Sigmoid colon (tissue), 4 donors: Measurements from ENCODE around the gene COL4A1.

Experiments
- EP300 ChIP-seq, 4 donors: sonication (generic); formaldehyde crosslinking; IDR thresholded peaks; one replicate each; pipeline ENCODE4 v1.6.1; 2017; ENCODE audit warnings: antibody characterized with exemption in 4 of 4
- POLR2A ChIP-seq, 2 donors: fragments of 450-650 bp; IDR thresholded peaks; one replicate each; pipeline ENCODE4 v1.6.1; 2016; ENCODE audit warnings: antibody characterized with exemption in 2 of 2, mild to moderate bottlenecking in 2 of 2, moderate library complexity in 2 of 2
- POLR2AphosphoS5 ChIP-seq, 4 donors: sonication (generic); formaldehyde crosslinking; IDR thresholded peaks; one replicate each; pipeline ENCODE4 v1.6.1; 2017; ENCODE audit warnings: antibody characterized with exemption in 4 of 4
- TF ChIP-seq, protein P1 (sequence below), 4 experiments: fragments of 450-650 bp in 3 of 4; fragments of 200-600 bp in 1 of 4; IDR thresholded peaks; one replicate each; pipeline ENCODE4 v1.5.1; 2016 to 2019; ENCODE audit warnings: antibody characterized with exemption in 4 of 4, mild to moderate bottlenecking in 3 of 4, moderate library complexity in 2 of 4

- TF ChIP-seq, protein P1, sequence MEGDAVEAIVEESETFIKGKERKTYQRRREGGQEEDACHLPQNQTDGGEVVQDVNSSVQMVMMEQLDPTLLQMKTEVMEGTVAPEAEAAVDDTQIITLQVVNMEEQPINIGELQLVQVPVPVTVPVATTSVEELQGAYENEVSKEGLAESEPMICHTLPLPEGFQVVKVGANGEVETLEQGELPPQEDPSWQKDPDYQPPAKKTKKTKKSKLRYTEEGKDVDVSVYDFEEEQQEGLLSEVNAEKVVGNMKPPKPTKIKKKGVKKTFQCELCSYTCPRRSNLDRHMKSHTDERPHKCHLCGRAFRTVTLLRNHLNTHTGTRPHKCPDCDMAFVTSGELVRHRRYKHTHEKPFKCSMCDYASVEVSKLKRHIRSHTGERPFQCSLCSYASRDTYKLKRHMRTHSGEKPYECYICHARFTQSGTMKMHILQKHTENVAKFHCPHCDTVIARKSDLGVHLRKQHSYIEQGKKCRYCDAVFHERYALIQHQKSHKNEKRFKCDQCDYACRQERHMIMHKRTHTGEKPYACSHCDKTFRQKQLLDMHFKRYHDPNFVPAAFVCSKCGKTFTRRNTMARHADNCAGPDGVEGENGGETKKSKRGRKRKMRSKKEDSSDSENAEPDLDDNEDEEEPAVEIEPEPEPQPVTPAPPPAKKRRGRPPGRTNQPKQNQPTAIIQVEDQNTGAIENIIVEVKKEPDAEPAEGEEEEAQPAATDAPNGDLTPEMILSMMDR (IDR thresholded peaks at IDR 0.05), result no peak
- peak; percentile 32 to 69 (median 54) for TF ChIP-seq POLR2AphosphoS5 (IDR thresholded peaks at IDR 0.05)
- no peak for TF ChIP-seq POLR2A (IDR thresholded peaks at IDR 0.05)
- peak in 1 of 4 donors; percentile 42 for TF ChIP-seq EP300 (IDR thresholded peaks at IDR 0.05)
Observed at GRCh38 chr13:110347535-110348308, 40.8 kb upstream of the COL4A1 start.
